Heart left ventricle (tissue), 13 donors: ENCODE measurements around the gene PI4KA.

ENCODE experiments used
- POLR2A ChIP-seq, 2 donors: fragments of 450-650 bp; IDR thresholded peaks; one replicate each; pipeline ENCODE4 v1.6.1; 2017; ENCODE audit warnings: antibody characterized with exemption in 2 of 2, mild to moderate bottlenecking in 2 of 2, moderate library complexity in 2 of 2
- TF ChIP-seq, protein P1 (sequence below), 12 donors: fragments of 200-600 bp; sonication (generic) in 4 of 12; IDR thresholded peaks; one replicate each; pipeline versions ENCODE4 v1.5.0 to v1.8.0; 2018 to 2022; ENCODE audit warnings: antibody characterized with exemption in 12 of 12, mild to moderate bottlenecking in 5 of 12
- donor health status: ischemic (EF 13 %, LVEDD 7.1; RV severe dilation, severe dysfunction).
- donor health status: DM: no; HTN: yes; CAD: no.
- donor health status: DM: no; HTN: no; CAD: no.
- donor health status: ischemic (EF 25% LVEDD 6.9; RV normal size, moderate dysfunction).
- donor health status: ischemic (EF 25% LVEDD 5.7; RV mildly dilated, moderate dysfunction).
- donor health status: ischemic (EF 35%, LVEDD 5.7; RV mildly dilated, moderate dysfunction).
- donor health status: nonischemic (EF 11% LVEDD 7.7; RV severe dilation, severe dysfunction).
- donor health status: DM: yes; HTN: yes; CAD: no.
- donor health status: PGD.
- donor health status: ischemic (EF 29% LVEDD 5.4; RV normal size, mild dysfunction).
- donor health status: nonischemic (EF 23%, LVEDD 6.1; RV moderate dilation, normal function).

GRCh38 chr22:20816559-20816958, 42.1 kb downstream of the PI4KA start:
- no peak for TF ChIP-seq POLR2A (IDR thresholded peaks at IDR 0.05)
- TF ChIP-seq, protein P1, sequence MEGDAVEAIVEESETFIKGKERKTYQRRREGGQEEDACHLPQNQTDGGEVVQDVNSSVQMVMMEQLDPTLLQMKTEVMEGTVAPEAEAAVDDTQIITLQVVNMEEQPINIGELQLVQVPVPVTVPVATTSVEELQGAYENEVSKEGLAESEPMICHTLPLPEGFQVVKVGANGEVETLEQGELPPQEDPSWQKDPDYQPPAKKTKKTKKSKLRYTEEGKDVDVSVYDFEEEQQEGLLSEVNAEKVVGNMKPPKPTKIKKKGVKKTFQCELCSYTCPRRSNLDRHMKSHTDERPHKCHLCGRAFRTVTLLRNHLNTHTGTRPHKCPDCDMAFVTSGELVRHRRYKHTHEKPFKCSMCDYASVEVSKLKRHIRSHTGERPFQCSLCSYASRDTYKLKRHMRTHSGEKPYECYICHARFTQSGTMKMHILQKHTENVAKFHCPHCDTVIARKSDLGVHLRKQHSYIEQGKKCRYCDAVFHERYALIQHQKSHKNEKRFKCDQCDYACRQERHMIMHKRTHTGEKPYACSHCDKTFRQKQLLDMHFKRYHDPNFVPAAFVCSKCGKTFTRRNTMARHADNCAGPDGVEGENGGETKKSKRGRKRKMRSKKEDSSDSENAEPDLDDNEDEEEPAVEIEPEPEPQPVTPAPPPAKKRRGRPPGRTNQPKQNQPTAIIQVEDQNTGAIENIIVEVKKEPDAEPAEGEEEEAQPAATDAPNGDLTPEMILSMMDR (IDR thresholded peaks at IDR 0.05): no peak
